GM19438 (cell line): ENCODE measurements around the gene SLC41A1.

Experiments used
- ATAC-seq: cut with Tn5 transposase; IDR thresholded peaks from one replicate; pipeline ENCODE4 v1.9.1; 2021; ENCODE audit warnings: low read depth; ENCODE audit not compliant: unreplicated experiment

Gene SLC41A1

DNA sequence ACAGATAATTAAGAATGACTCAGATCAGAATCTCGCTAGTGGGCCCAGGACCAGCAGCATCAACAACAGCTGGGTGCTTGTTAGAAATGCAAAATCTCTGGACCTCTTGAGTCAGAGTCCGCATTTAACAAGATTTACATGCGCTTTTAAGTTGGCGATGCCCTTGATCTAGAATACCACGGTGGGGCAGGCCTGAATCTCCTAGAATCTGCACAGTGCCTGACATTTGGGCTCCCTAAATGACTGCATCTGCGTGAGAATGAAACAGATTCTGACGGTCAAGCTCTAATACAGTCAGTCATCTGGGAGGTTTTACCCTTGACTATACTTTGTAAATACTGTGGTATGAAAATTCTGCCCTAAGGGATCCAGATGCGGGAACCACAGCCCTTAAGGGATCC lies 20.5 kb downstream of the SLC41A1 start:
- no peak for ATAC-seq

DNA sequence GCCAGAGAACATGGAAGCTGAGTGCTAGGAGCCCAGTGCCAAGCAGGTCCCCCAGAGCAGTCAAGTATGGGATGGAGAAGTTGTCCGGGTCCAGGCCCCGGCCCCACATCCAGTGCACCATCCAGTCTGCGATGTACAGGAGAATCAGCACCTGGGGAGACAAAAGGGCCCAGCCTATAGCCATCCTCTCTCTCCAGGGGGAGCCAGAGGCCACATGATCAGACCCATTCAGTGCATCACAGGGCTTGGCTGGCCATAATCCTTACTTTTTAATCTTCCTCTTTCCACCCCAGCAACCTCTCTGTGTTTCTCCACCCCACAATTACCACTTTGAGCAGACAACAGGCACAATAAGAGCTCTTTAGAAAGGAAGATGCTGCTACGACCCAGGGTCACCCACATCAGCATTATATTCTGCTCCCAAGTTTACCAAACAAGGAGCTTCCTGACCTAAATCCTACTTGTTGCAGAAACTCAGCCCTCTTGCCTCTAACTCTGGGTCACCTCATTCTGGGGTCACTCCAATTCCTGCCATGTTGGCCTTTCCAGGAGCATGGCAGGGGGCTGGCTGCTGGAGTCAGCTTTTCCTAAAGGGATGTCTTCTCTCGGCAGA lies 21.3 kb downstream of the SLC41A1 start:
- ATAC-seq, result no peak

GRCh38 chr1:205787287-205787916 lies 25.6 kb downstream of the SLC41A1 start:
- no peak for ATAC-seq

- ATAC-seq, result no peak
Measured at GRCh38 chr1:205786601-205787000, 26.4 kb downstream of the SLC41A1 start.

DNA sequence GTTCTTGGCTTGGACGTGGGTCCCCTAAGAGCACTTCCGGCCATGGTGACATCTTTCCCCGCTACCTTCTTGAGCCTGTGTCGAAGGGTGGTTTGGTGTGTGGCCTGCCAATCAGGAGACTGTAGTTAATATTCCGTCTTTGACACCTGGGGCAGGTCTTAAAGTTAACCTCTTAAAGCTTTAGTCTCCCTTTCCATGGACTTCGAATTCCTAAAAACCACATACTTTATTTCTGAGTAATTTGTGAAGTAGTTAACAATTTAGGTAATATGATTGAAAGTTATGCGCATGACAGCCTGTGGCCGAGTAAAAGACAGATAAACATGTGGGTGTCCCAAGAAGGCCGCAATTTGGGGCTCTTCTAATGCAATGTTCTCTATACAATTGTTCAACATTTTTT lies 27.6 kb downstream of the SLC41A1 start:
- ATAC-seq, result no peak

GRCh38 chr1:205783904-205784303 lies 29.1 kb downstream of the SLC41A1 start:
- ATAC-seq, result no peak

DNA sequence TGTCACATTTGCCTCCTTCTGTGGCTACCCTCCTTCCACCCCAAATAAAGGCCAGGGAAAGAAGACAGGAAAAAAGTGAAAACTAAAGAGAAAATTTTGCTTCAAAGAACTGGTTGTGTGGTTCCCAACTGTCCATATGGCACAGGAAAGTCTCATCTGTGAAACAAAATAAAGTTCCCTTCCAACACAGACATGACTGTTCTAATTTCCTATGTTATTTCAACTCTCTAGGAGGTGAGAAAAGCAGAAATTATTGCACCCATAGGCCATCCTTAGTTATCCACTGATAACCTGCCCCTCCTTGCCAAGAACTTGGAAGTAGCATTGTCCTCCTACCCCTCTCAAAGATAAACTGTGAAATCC lies 29.6 kb downstream of the SLC41A1 start:
- no peak for ATAC-seq

GRCh38 chr1:205782627-205783432 lies 30.2 kb downstream of the SLC41A1 start:
- ATAC-seq, result no peak

- no peak for ATAC-seq
Measured at GRCh38 chr1:205780335-205780734, 32.7 kb downstream of the SLC41A1 start.

DNA sequence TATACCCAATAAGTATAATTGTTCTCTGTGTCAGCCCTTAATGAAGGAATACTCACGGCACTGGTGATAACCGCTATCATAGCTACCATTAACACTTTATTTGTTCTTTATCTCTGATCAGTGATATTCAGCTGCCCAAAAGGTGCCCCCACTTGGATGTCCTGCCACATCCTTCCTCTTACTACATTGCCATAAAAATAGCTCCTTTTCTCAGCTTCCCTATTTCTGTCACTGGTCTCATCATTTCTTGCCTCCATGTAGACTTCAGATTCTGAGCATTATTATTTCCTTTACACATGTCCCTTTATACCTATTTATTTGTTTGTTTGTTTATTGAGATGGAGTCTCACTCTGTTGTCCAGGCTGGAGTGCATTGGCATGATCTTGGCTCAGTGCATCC lies 35.0 kb downstream of the SLC41A1 start:
- ATAC-seq, result no peak

- no peak for ATAC-seq
Measured at GRCh38 chr1:205775717-205776056, 37.3 kb downstream of the SLC41A1 start.

- ATAC-seq, result peak; percentile 70
Measured at GRCh38 chr1:205775015-205775716, 37.8 kb downstream of the SLC41A1 start, which contains the start of gene RAB29. RAB29 (minus strand) TSS chr1:205775482; CDS start chr1:205774956, 526 bp downstream.

- ATAC-seq, result peak; percentile 53
Measured at GRCh38 chr1:205774198-205775014, 38.6 kb downstream of the SLC41A1 start.

GRCh38 chr1:205772607-205773032 lies 40.4 kb downstream of the SLC41A1 start:
- no peak for ATAC-seq

- no peak for ATAC-seq
Measured at GRCh38 chr1:205770618-205771017, 42.4 kb downstream of the SLC41A1 start.

DNA sequence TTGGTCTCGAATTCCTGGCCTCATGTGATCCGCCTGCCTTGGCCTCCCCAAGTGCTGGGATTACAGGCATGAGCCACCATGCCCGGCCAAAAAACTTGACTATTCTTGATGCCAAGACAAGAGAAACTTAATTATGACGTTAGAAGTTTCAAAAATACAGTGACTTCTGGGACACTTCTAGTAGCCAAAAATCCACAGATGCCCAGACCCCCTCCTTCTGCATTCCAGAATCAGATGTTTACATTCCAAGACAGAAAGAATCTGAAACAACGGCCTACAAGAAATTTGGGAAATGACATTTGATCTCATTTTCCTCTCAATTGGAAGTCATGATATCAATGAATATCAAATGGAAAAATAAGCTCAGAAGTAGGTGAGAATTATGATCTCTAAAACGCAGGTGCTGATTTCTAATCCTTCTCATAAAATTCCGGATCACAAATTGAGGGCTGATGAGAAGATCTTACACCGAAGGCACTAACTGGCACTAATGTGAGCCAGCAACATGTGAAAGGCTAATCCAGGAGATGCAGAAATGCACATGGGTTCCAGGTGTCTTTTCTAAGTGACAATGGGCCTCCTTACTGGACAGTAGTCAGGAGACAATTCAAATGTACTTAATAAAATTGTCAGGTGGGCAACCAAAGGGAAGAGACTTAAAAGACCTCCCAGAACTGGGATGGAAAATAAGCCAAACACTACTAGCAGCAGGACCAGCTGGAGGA lies 43.2 kb downstream of the SLC41A1 start:
- ATAC-seq, result no peak

DNA sequence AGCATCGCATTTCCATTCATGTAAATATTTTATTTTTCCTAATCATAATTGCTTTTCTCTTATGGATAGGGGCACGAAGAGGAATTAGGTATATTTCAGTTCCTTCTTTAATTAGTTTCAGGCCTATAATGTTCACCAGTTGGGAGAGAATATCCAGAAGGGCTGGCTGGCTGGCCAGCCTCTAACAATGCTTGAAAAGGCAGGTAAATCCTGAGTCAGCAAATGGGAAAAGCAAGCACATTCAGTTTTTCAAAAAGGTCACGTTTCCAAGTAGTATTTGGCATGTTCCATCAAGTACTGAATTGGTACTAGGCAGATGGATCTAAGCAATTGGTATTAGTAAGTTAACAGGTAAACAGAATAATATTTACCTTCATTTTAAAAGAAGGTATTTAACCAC lies 45.8 kb downstream of the SLC41A1 start:
- no peak for ATAC-seq

DNA sequence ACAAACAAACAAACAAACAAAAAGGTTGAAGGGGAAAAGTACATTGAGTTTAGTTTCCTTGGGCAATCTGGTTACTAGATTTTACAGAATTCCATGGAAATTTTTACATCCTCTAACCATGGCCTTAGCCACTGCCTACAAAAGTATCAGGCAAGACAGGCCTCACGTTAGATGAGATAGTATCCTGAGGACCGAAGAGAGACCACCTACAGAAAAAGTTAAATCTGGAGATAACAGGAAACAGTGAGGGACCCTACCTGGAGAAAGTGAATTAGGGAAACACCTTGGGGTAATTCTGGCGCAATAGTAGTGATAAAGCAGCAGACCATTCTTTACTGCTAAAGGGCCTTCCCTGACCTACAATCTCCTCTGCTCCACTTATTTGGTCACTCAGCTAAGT lies 46.4 kb downstream of the SLC41A1 start:
- no peak for ATAC-seq

DNA sequence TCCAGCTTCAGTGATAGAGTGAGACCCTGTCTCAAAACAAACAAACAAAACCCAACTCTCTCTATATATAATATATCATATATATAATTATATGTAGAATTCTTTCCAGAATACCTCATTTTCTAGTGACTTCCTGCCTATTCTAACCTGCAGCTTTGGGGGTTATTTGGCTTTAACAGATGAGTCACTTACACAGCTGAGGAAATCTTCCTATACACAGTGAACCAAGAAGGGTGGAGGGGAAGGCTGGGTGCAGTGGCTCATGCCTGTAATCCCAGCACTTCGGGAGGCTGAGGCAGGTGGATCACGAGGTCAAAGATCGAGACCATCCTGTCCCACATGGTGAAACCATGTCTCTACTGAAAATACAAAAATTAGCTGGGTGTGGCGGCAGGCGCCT lies 47.0 kb downstream of the SLC41A1 start:
- ATAC-seq, result no peak

DNA sequence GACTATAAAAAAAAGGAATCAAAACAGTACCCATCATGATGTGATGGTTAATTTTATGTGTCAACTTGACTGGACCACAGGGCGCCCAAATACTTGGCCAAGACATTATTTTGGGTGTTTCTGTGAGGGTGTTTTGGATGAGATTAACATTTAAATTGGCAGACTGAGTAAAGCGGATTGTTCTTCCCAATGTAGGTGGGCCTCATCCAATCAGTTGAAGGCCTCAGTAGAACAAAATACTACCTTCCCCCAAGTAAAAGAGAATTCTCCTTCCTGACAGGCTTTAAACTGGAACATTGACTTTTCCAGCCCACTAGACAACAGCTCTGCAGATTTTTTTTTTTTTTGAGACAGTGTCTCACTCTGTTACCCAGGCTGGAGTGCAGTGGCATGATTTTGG lies 48.4 kb downstream of the SLC41A1 start:
- no peak for ATAC-seq
